22Rv1 (cell line): Measurements from ENCODE around the gene MTHFD1.

ENCODE experiments used
- CTCF ChIP-seq: fragments of 450-650 bp; IDR thresholded peaks from 2 replicates; pipeline ENCODE4 v1.5.1; 2017; ENCODE audit warnings: mild to moderate bottlenecking
- ZFX ChIP-seq: fragments of 450-650 bp; IDR thresholded peaks from 2 replicates; pipeline ENCODE4 v1.6.1; 2017; ENCODE audit warnings: antibody characterized with exemption, borderline replicate concordance

GRCh38 chr14:64417055-64417770 lies 29.1 kb downstream of the MTHFD1 start:
- no peak for TF ChIP-seq CTCF
- TF ChIP-seq ZFX: no peak
